Thyroid gland (tissue), 4 donors: Measurements from ENCODE around the gene LMNTD2.

Experiments used
- POLR2A ChIP-seq, 2 donors: fragments of 450-650 bp; IDR thresholded peaks; one replicate each; pipeline ENCODE4 v1.6.1; 2017; ENCODE audit warnings: antibody characterized with exemption in 2 of 2, mild to moderate bottlenecking in 2 of 2, moderate library complexity in 1 of 2
- TF ChIP-seq, protein P1 (sequence below), 6 experiments: fragments of 200-600 bp in 3 of 6; fragments of 450-650 bp in 3 of 6; sonication (generic) in 3 of 6; IDR thresholded peaks; one replicate each; pipeline ENCODE4 v1.5.1; 2016 to 2019; ENCODE audit warnings: antibody characterized with exemption in 6 of 6, mild to moderate bottlenecking in 2 of 6, inconsistent platforms in 1 of 6, moderate library complexity in 1 of 6

- no peak for TF ChIP-seq POLR2A (IDR thresholded peaks at IDR 0.05)
- TF ChIP-seq, protein P1, sequence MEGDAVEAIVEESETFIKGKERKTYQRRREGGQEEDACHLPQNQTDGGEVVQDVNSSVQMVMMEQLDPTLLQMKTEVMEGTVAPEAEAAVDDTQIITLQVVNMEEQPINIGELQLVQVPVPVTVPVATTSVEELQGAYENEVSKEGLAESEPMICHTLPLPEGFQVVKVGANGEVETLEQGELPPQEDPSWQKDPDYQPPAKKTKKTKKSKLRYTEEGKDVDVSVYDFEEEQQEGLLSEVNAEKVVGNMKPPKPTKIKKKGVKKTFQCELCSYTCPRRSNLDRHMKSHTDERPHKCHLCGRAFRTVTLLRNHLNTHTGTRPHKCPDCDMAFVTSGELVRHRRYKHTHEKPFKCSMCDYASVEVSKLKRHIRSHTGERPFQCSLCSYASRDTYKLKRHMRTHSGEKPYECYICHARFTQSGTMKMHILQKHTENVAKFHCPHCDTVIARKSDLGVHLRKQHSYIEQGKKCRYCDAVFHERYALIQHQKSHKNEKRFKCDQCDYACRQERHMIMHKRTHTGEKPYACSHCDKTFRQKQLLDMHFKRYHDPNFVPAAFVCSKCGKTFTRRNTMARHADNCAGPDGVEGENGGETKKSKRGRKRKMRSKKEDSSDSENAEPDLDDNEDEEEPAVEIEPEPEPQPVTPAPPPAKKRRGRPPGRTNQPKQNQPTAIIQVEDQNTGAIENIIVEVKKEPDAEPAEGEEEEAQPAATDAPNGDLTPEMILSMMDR (IDR thresholded peaks at IDR 0.05): no peak
These were observed 15.7 kb downstream of the LMNTD2 start for GRCh38 chr11:544817-545166.
